ENCODE results near the gene SMAD4.

Gene SMAD4

DNA sequence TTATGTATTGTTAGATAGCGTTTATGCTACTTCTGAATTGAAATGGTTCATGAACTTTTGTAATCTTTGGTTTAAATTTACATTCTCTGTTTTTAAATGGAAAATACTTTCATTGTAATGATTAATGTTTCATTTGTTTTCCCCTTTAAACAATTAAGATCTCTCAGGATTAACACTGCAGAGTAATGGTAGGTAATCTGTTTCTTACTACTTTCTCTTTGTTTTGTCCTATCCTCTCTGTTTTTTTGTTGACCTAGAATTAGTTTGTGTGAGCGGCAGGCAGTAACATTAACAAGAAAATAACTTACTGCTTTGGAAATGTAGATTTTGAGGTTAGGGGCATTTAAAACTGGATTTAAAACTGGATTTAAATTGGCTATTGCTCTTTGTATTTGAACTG lies 19.1 kb downstream of the SMAD4 start:
- H3K36me3 ChIP-seq (ENCODE audit: low read depth): peaks cover 63% of the 10 kb centered on the region
- no peak overlapping the region for H3K27ac ChIP-seq (ENCODE audit: poor library complexity, severe bottlenecking)
- no peak overlapping the region for H3K4me3 ChIP-seq (ENCODE audit: severe bottlenecking)
- H3K4me1 ChIP-seq (ENCODE audit: insufficient read depth, poor library complexity, severe bottlenecking): no peaks in the 10 kb centered on the region
- ATAC-seq (ENCODE audit: low read depth) (no peak), DNase-seq (ENCODE audit: low spot score) (no peak)
- H3K27me3 ChIP-seq (ENCODE audit: insufficient read depth, poor library complexity, severe bottlenecking): no peaks in the 10 kb centered on the region
- no peaks in the 10 kb centered on the region for H3K9me3 ChIP-seq (ENCODE audit: severe bottlenecking)
- TF ChIP-seq, protein P1, sequence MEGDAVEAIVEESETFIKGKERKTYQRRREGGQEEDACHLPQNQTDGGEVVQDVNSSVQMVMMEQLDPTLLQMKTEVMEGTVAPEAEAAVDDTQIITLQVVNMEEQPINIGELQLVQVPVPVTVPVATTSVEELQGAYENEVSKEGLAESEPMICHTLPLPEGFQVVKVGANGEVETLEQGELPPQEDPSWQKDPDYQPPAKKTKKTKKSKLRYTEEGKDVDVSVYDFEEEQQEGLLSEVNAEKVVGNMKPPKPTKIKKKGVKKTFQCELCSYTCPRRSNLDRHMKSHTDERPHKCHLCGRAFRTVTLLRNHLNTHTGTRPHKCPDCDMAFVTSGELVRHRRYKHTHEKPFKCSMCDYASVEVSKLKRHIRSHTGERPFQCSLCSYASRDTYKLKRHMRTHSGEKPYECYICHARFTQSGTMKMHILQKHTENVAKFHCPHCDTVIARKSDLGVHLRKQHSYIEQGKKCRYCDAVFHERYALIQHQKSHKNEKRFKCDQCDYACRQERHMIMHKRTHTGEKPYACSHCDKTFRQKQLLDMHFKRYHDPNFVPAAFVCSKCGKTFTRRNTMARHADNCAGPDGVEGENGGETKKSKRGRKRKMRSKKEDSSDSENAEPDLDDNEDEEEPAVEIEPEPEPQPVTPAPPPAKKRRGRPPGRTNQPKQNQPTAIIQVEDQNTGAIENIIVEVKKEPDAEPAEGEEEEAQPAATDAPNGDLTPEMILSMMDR (IDR thresholded peaks at IDR 0.05; ENCODE audit: poor library complexity, severe bottlenecking): no peak

DNA sequence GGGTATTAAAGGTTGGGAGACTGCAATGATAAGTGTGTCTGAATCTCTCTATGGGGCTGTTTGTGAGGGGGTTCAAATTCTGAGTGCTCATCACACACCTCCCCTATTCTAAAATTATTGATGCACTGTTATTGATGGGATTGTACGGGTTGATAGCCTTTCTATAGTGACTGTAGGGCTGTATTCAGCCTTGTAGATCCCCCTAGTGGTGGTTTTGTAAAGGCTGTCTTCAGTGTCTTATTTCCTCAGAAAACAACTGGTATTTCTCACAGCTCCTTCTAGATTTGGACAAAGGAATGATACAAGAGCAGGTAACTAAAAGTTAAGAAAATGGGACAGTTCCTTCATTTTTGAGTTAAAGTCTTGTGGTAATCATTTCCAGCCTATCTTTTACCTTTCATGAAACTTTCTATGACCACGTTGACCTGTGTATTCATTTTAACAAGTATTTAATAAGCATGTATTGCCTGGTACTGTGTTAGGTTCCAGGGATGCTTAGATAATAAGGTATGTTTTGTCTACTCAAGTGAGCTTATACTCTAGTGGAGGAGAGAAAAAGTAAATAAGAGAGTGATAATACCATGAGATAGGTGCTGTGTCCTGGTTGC lies 21.2 kb downstream of the SMAD4 start:
- ATAC-seq (ENCODE audit: low read depth): peak; percentile 76; the same call in 2 of the 3 replicates

DNA sequence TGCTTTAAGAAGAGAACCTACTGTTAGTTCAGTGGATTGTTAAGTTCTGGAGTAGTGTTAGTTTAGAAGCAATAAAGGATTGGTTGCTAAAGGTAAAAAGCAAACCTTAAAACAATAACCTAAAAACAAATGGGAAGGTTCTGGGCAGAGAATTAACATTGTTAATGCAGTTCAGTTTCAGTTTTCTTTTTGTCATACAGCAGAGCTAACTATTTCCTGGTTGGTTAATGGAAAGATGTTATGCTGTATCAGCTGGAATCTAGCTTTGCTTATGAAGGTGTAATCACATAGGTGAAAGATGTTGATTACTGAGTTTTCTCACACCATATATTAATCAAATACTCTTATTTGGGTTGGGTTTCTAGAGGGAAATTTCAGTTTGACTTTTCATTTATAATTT lies 23.8 kb downstream of the SMAD4 start:
- Histone ChIP-seq H3K36me3 (ENCODE audit: low read depth) (peaks cover 82% of the 10 kb centered on the region), H3K27ac (ENCODE audit: poor library complexity, severe bottlenecking) (no peak overlapping the region), H3K4me1 (ENCODE audit: insufficient read depth, poor library complexity, severe bottlenecking) (no peaks in the 10 kb centered on the region), H3K27me3 (ENCODE audit: insufficient read depth, poor library complexity, severe bottlenecking) (no peaks in the 10 kb centered on the region), H3K9me3 (ENCODE audit: severe bottlenecking) (no peaks in the 10 kb centered on the region), H3K4me3 (ENCODE audit: severe bottlenecking) (no peak overlapping the region)
- ATAC-seq (ENCODE audit: low read depth) (no peak), DNase-seq (ENCODE audit: low spot score) (no peak)
- TF ChIP-seq, protein P1 (IDR thresholded peaks at IDR 0.05; ENCODE audit: poor library complexity, severe bottlenecking): no peak

More for the DNA sequence above, 21.2 kb downstream of the SMAD4 start:
- TF ChIP-seq, protein P1 (IDR thresholded peaks at IDR 0.05; ENCODE audit: poor library complexity, severe bottlenecking): peak; percentile 88
- no peak overlapping the region for H3K27ac ChIP-seq (ENCODE audit: poor library complexity, severe bottlenecking)
- H3K4me3 ChIP-seq (ENCODE audit: severe bottlenecking): no peak overlapping the region
- DNase-seq (ENCODE audit: low spot score): no peak
- H3K36me3 ChIP-seq (ENCODE audit: low read depth): peaks cover 81% of the 10 kb centered on the region
- H3K27me3 ChIP-seq (ENCODE audit: insufficient read depth, poor library complexity, severe bottlenecking): no peaks in the 10 kb centered on the region
- no peaks in the 10 kb centered on the region for H3K9me3 ChIP-seq (ENCODE audit: severe bottlenecking)
- no peaks in the 10 kb centered on the region for H3K4me1 ChIP-seq (ENCODE audit: insufficient read depth, poor library complexity, severe bottlenecking)

DNA sequence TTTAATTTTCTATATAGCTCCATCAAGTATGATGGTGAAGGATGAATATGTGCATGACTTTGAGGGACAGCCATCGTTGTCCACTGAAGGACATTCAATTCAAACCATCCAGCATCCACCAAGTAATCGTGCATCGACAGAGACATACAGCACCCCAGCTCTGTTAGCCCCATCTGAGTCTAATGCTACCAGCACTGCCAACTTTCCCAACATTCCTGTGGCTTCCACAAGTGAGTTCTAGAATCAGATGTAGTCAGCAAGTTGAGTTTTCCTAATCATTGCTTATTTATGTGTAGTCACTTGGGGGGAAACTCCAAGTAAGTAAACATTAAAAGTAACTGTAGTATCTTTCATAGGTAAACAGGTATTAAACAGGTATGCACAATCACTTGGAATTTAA lies 24.8 kb downstream of the SMAD4 start:
- ATAC-seq (ENCODE audit: low read depth) (no peak), DNase-seq (ENCODE audit: low spot score) (no peak)
- Histone ChIP-seq H3K4me1 (ENCODE audit: insufficient read depth, poor library complexity, severe bottlenecking) (no peaks in the 10 kb centered on the region), H3K27me3 (ENCODE audit: insufficient read depth, poor library complexity, severe bottlenecking) (no peaks in the 10 kb centered on the region), H3K27ac (ENCODE audit: poor library complexity, severe bottlenecking) (no peak overlapping the region), H3K4me3 (ENCODE audit: severe bottlenecking) (no peak overlapping the region), H3K36me3 (ENCODE audit: low read depth) (peaks cover 82% of the 10 kb centered on the region), H3K9me3 (ENCODE audit: severe bottlenecking) (no peaks in the 10 kb centered on the region)
- TF ChIP-seq, protein P1 (IDR thresholded peaks at IDR 0.05; ENCODE audit: poor library complexity, severe bottlenecking): no peak

DNA sequence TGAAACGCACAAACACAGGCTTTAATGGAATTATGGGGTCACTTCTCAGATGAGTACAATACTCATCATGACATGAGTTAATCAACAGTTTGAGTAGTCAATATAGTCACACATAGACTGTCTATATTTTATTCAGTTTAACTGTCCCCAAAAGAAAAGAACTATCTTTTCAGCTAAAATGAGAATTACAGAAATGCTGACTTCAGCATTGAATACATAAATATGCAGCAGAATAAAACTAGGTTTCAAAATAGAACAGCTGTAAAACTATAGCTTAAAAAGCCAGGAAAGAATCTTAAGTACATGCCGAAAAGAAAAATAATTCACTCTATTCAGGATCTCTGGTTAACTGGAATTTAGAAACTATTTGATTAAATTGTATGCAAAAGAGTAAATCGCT lies 30.0 kb downstream of the SMAD4 start:
- ATAC-seq (ENCODE audit: low read depth): no peak
- TF ChIP-seq, protein P1 (IDR thresholded peaks at IDR 0.05; ENCODE audit: poor library complexity, severe bottlenecking): no peak
- Histone ChIP-seq H3K27me3 (ENCODE audit: insufficient read depth, poor library complexity, severe bottlenecking) (no peaks in the 10 kb centered on the region), H3K27ac (ENCODE audit: poor library complexity, severe bottlenecking) (no peak overlapping the region), H3K36me3 (ENCODE audit: low read depth) (peaks cover 71% of the 10 kb centered on the region), H3K4me3 (ENCODE audit: severe bottlenecking) (no peak overlapping the region), H3K9me3 (ENCODE audit: severe bottlenecking) (no peaks in the 10 kb centered on the region), H3K4me1 (ENCODE audit: insufficient read depth, poor library complexity, severe bottlenecking) (no peaks in the 10 kb centered on the region)
- DNase-seq (ENCODE audit: low spot score): no peak
